ENCODE data around the gene RRM2. TPM values are rescaled to one million over a fixed set of nuclear protein-coding genes. Genes with fewer than 3 reads are reported as not detected.

Gene RRM2
- total RNA-seq, 4 donors from 2014 or later: 0.40 to 3.2 (median 2.0) TPM

- Histone ChIP-seq H3K36me3 (no peaks in the 10 kb centered on the region), H3K27ac (no peak overlapping the region), H3K9me3 (no peaks in the 10 kb centered on the region), H3K4me1 (peaks cover 0 to 4% (median 0%) of the 10 kb centered on the region in 3 donors), H3K4me3 (no peak overlapping the region), H3K27me3 (no peaks in the 10 kb centered on the region)
- TF ChIP-seq EP300 (IDR thresholded peaks at IDR 0.05) (no peak), CTCF (IDR thresholded peaks at IDR 0.05) (no peak), POLR2AphosphoS5 (IDR thresholded peaks at IDR 0.05) (no peak), POLR2A (IDR thresholded peaks at IDR 0.05) (no peak)
- no peak for ATAC-seq
- 94% methylated on average over 4 of the region's 6 CpGs; no CpG with 5 or more reads in 1 of the 2 donors for WGBS, 2 donors (ENCODE audit: low coverage in 1 of 2)
These were observed 36.5 kb downstream of the RRM2 start for GRCh38 chr2:10159086-10159485.

- no peak overlapping the region for H3K27ac ChIP-seq
- no peak for ATAC-seq
- H3K4me1 ChIP-seq: peaks cover 0 to 4% (median 0%) of the 10 kb centered on the region in 3 donors
- no peak overlapping the region for H3K4me3 ChIP-seq
- no peaks in the 10 kb centered on the region for H3K9me3 ChIP-seq
- 49% methylated on average over 3 of the region's 11 CpGs; no CpG with 5 or more reads in 1 of the 2 donors for WGBS, 2 donors (ENCODE audit: low coverage in 1 of 2)
- H3K36me3 ChIP-seq: no peaks in the 10 kb centered on the region
- no peaks in the 10 kb centered on the region for H3K27me3 ChIP-seq
- TF ChIP-seq POLR2A (IDR thresholded peaks at IDR 0.05) (no peak), EP300 (IDR thresholded peaks at IDR 0.05) (no peak), CTCF (IDR thresholded peaks at IDR 0.05) (no peak), POLR2AphosphoS5 (IDR thresholded peaks at IDR 0.05) (no peak)
These were observed 37.1 kb downstream of the RRM2 start for GRCh38 chr2:10159581-10160131.

- Histone ChIP-seq H3K4me3 (no peak overlapping the region), H3K27ac (no peak overlapping the region), H3K36me3 (no peaks in the 10 kb centered on the region), H3K9me3 (no peaks in the 10 kb centered on the region), H3K4me1 (peaks cover 0 to 4% (median 0%) of the 10 kb centered on the region in 3 donors), H3K27me3 (no peaks in the 10 kb centered on the region)
- 89% methylated on average over 6 of the region's 13 CpGs; no CpG with 5 or more reads in 1 of the 2 donors for WGBS, 2 donors (ENCODE audit: low coverage in 1 of 2)
- TF ChIP-seq POLR2A (IDR thresholded peaks at IDR 0.05) (no peak), POLR2AphosphoS5 (IDR thresholded peaks at IDR 0.05) (no peak), EP300 (IDR thresholded peaks at IDR 0.05) (no peak), CTCF (IDR thresholded peaks at IDR 0.05) (no peak)
- no peak for ATAC-seq
These were observed 37.8 kb downstream of the RRM2 start for GRCh38 chr2:10160203-10160955.

GRCh38 chr2:10161206-10161931 is 38.8 kb downstream of the RRM2 start:
- H3K27ac ChIP-seq: no peak overlapping the region
- TF ChIP-seq CTCF (IDR thresholded peaks at IDR 0.05) (no peak), EP300 (IDR thresholded peaks at IDR 0.05) (no peak), POLR2AphosphoS5 (IDR thresholded peaks at IDR 0.05) (no peak), POLR2A (IDR thresholded peaks at IDR 0.05) (no peak)
- peaks cover 0 to 4% (median 0%) of the 10 kb centered on the region in 3 donors for H3K4me1 ChIP-seq
- no peaks in the 10 kb centered on the region for H3K36me3 ChIP-seq
- ATAC-seq: no peak
- no peaks in the 10 kb centered on the region for H3K9me3 ChIP-seq
- H3K27me3 ChIP-seq: no peaks in the 10 kb centered on the region
- no peak overlapping the region for H3K4me3 ChIP-seq
- 82 to 90% methylated on average over 8 of the region's 12 CpGs for WGBS, 2 donors (ENCODE audit: low coverage in 1 of 2)

Data from gastroesophageal sphincter (tissue), 4 donors.